Anterior cingulate cortex (tissue), 58 donors: ENCODE measurements around the gene GNAI3.
A peak's percentile ranks its signal among the peaks of the same experiment; 100 is the strongest.

Experiments
- DNase-seq, 58 donors: peaks; one replicate each; lab custom pipeline; 2025; lab: John Stamatoyannopoulos, UW

The GNAI3 gene

GRCh38 chr1:109543283-109543987 is 5.0 kb upstream of the GNAI3 start:
- no peak for DNase-seq

GRCh38 chr1:109543988-109544735 is 4.3 kb upstream of the GNAI3 start:
- no peak for DNase-seq

- DNase-seq: peak in 52 of 58 donors; percentile 28 to 89 (median 71)
These were observed 1.9 kb upstream of the GNAI3 start for GRCh38 chr1:109546311-109547109.

GRCh38 chr1:109547463-109548320 is 723 bp upstream of the GNAI3 start:
- DNase-seq: peak in 2 of 58 donors; percentile 36 to 47

- DNase-seq: no peak
These were observed 8.1 kb downstream of the GNAI3 start for GRCh38 chr1:109556563-109556962.

GRCh38 chr1:109557520-109557919 is 9.1 kb downstream of the GNAI3 start:
- no peak for DNase-seq

GRCh38 chr1:109559995-109560394 is 11.6 kb downstream of the GNAI3 start:
- DNase-seq: no peak

- no peak for DNase-seq
These were observed 15.9 kb downstream of the GNAI3 start for GRCh38 chr1:109564194-109564878.

- DNase-seq: no peak
These were observed 16.8 kb downstream of the GNAI3 start for GRCh38 chr1:109565241-109565640.

- no peak for DNase-seq
These were observed 18.6 kb downstream of the GNAI3 start for GRCh38 chr1:109566982-109567381.

GRCh38 chr1:109567877-109568672 is 19.7 kb downstream of the GNAI3 start:
- no peak for DNase-seq

- no peak for DNase-seq
These were observed 20.9 kb downstream of the GNAI3 start for GRCh38 chr1:109569323-109569722.

GRCh38 chr1:109570414-109570813 is 22.0 kb downstream of the GNAI3 start:
- no peak for DNase-seq

GRCh38 chr1:109573785-109574184 is 25.4 kb downstream of the GNAI3 start:
- DNase-seq: no peak

- DNase-seq: peak in 1 of 58 donors; percentile 1
These were observed 30.6 kb downstream of the GNAI3 start for GRCh38 chr1:109578947-109579443.

- DNase-seq: peak in 3 of 58 donors; percentile 6 to 15 (median 8)
These were observed 31.1 kb downstream of the GNAI3 start for GRCh38 chr1:109579491-109579890.

GRCh38 chr1:109582021-109582420 is 33.6 kb downstream of the GNAI3 start:
- no peak for DNase-seq

GRCh38 chr1:109584766-109585165 is 36.4 kb downstream of the GNAI3 start:
- DNase-seq: no peak

GRCh38 chr1:109586055-109586454 is 37.6 kb downstream of the GNAI3 start:
- no peak for DNase-seq
